ENCODE measurements around the gene ERI2. TPM values are rescaled to one million over a fixed set of nuclear protein-coding genes. Genes with fewer than 3 reads are reported as not detected.

Gene ERI2
- total RNA-seq, 2 experiments from 2014 or later, result 16.1 to 17.7 TPM

- Mint-ChIP-seq H3K27me3 (no peaks in the 10 kb centered on the region), H3K4me1 (ENCODE audit: low read depth) (peaks cover 34% of the 10 kb centered on the region), H3K4me3 (no peak overlapping the region), H3K36me3 (ENCODE audit: low read depth) (peaks cover 20% of the 10 kb centered on the region), H3K27ac (no peak overlapping the region), H3K9me3 (no peaks in the 10 kb centered on the region)
- intact Hi-C loops (cut with micrococcal nuclease), result loop anchor here (10.0 kb wide), 2 partner anchors 98 to 238 kb away; no protein-coding TSS in a partner anchor
- ChIA-PET POLR2A (no interaction called here), CTCF (interaction anchor here (3.3 kb wide), 1 partner anchor 238 kb away, joined by 12 read pairs; no protein-coding TSS in a partner anchor)
- TF ChIP-seq CTCF (IDR thresholded peaks at IDR 0.05), result no peak
- ATAC-seq (no peak), DNase-seq (no peak)
Observed at GRCh38 chr16:20846551-20846950, 40.3 kb upstream of the ERI2 start.

GRCh38 chr16:20846030-20846429 lies 39.8 kb upstream of the ERI2 start:
- Mint-ChIP-seq H3K27ac (no peak overlapping the region), H3K27me3 (no peaks in the 10 kb centered on the region), H3K9me3 (no peaks in the 10 kb centered on the region), H3K4me3 (no peak overlapping the region), H3K4me1 (ENCODE audit: low read depth) (peaks cover 34% of the 10 kb centered on the region), H3K36me3 (ENCODE audit: low read depth) (peaks cover 21% of the 10 kb centered on the region)
- no peak for ATAC-seq
- ChIA-PET CTCF (interaction anchor here (1.9 to 3.3 kb wide), 2 partner anchors 239 to 256 kb away, joined by 5 to 12 read pairs; no protein-coding TSS in a partner anchor), POLR2A (interaction anchor here (0.6 kb wide), 1 partner anchor 1277 kb away, joined by 3 read pairs; no protein-coding TSS in a partner anchor)
- intact Hi-C loops (cut with micrococcal nuclease), result loop anchor here (10.0 kb wide), 2 partner anchors 99 to 239 kb away; no protein-coding TSS in a partner anchor
- DNase-seq, result no peak
- TF ChIP-seq CTCF (IDR thresholded peaks at IDR 0.05), result no peak

- Mint-ChIP-seq H3K27me3 (no peaks in the 10 kb centered on the region), H3K4me3 (no peak overlapping the region), H3K4me1 (ENCODE audit: low read depth) (peaks cover 24% of the 10 kb centered on the region), H3K9me3 (no peaks in the 10 kb centered on the region), H3K36me3 (ENCODE audit: low read depth) (peaks cover 25% of the 10 kb centered on the region), H3K27ac (peak overlapping the region; percentile 74)
- CTCF ChIA-PET, result interaction anchor here (1.2 to 3.3 kb wide), 5 partner anchors 19 to 257 kb away, joined by 3 to 12 read pairs (median 6); partner anchors contain the start of genes ERI2 and REXO5
- DNase-seq, result peak; percentile 31
- no peak for TF ChIP-seq CTCF (IDR thresholded peaks at IDR 0.05)
- ATAC-seq, result peak; percentile 72
- intact Hi-C loops (cut with micrococcal nuclease), result loop anchor here (10.0 kb wide), 2 partner anchors 100 to 240 kb away; no protein-coding TSS in a partner anchor
- POLR2A ChIA-PET, result interaction anchor here (0.7 to 1.4 kb wide), 5 partner anchors 11 to 457 kb away, joined by 3 to 5 read pairs (median 3); partner anchors contain the start of genes ERI2 and REXO5
Observed at GRCh38 chr16:20844588-20844987, 38.3 kb upstream of the ERI2 start.

- DNase-seq, result peak; percentile 6
- ATAC-seq, result peak; percentile 67
- H3K9me3 Mint-ChIP-seq, result no peaks in the 10 kb centered on the region
- intact Hi-C loops (cut with micrococcal nuclease), result loop anchor here (10.0 kb wide), 2 partner anchors 101 to 241 kb away; no protein-coding TSS in a partner anchor
- H3K36me3 Mint-ChIP-seq (ENCODE audit: low read depth), result peaks cover 25% of the 10 kb centered on the region
- CTCF ChIA-PET, result interaction anchor here (1.2 to 3.3 kb wide), 5 partner anchors 19 to 258 kb away, joined by 3 to 12 read pairs (median 6); partner anchors contain the start of genes ERI2 and REXO5
- POLR2A ChIA-PET, result interaction anchor here (0.9 to 1.4 kb wide), 4 partner anchors 11 to 38 kb away, joined by 3 to 4 read pairs (median 4); partner anchors contain the start of genes ERI2 and REXO5
- no peak overlapping the region for H3K4me3 Mint-ChIP-seq
- no peak for TF ChIP-seq CTCF (IDR thresholded peaks at IDR 0.05)
- peaks cover 24% of the 10 kb centered on the region for H3K4me1 Mint-ChIP-seq (ENCODE audit: low read depth)
- H3K27me3 Mint-ChIP-seq, result no peaks in the 10 kb centered on the region
- peak overlapping the region; percentile 74 for H3K27ac Mint-ChIP-seq
Observed at GRCh38 chr16:20844054-20844453, 37.8 kb upstream of the ERI2 start.

- CTCF ChIA-PET, result no interaction called here
- Mint-ChIP-seq H3K4me1 (ENCODE audit: low read depth) (peaks cover 13% of the 10 kb centered on the region), H3K4me3 (no peak overlapping the region), H3K27ac (no peak overlapping the region), H3K27me3 (no peaks in the 10 kb centered on the region), H3K9me3 (peaks cover 12% of the 10 kb centered on the region), H3K36me3 (ENCODE audit: low read depth) (peaks cover 56% of the 10 kb centered on the region)
- TF ChIP-seq CTCF (IDR thresholded peaks at IDR 0.05), result no peak
- POLR2A ChIA-PET, result no interaction called here
- intact Hi-C loops (cut with micrococcal nuclease), result no loop called here
- no peak for ATAC-seq
- no peak for DNase-seq
Observed at GRCh38 chr16:20839504-20839903, 33.2 kb upstream of the ERI2 start.
